ENCODE measurements around the gene ZNRF1.

Gene ZNRF1

GRCh38 chr16:74990832-74991231 lies 8.0 kb upstream of the ZNRF1 start:
- no peak overlapping the region for H3K4me3 ChIP-seq (ENCODE audit: low read depth, low read length)
- in situ Hi-C loops (cut with HindIII; ENCODE audit: low sequenced_read_pairs): no loop called here
- no peak for DNase-seq (ENCODE audit: low read depth)
- TF ChIP-seq CTCF (IDR thresholded peaks at IDR 0.05; ENCODE audit: low read depth, low read length, missing control alignments): no peak

- no peak for DNase-seq (ENCODE audit: low read depth)
- H3K4me3 ChIP-seq (ENCODE audit: low read depth, low read length): no peak overlapping the region
- TF ChIP-seq CTCF (IDR thresholded peaks at IDR 0.05; ENCODE audit: low read depth, low read length, missing control alignments): no peak
- in situ Hi-C loops (cut with HindIII; ENCODE audit: low sequenced_read_pairs): no loop called here
Observed at GRCh38 chr16:74991268-74991592, 7.6 kb upstream of the ZNRF1 start.

- no peak overlapping the region for H3K4me3 ChIP-seq (ENCODE audit: low read depth, low read length)
- DNase-seq (ENCODE audit: low read depth): no peak
- in situ Hi-C loops (cut with HindIII; ENCODE audit: low sequenced_read_pairs): no loop called here
- no peak for TF ChIP-seq CTCF (IDR thresholded peaks at IDR 0.05; ENCODE audit: low read depth, low read length, missing control alignments)
Observed at GRCh38 chr16:74991593-74992403, 7.0 kb upstream of the ZNRF1 start.

DNA sequence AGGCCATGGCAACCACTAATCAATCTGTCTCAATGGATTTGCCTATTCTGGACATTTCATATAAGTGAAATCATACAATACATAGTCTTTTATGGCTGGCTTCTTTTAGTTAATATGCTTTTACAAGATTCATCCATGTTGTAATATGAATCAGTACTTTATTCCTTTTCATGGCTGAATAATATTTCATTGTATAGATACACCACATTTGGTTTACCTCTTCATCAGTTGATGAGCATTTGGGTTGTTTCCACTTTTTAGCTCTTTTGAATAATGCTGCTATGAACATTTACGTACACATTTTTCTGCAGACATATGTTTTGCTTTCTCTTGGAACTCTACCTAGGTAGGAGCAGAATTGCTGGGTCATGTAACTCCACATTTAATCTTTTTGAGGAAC lies 2.8 kb upstream of the ZNRF1 start:
- H3K4me3 ChIP-seq (ENCODE audit: low read depth, low read length): no peak overlapping the region
- DNase-seq (ENCODE audit: low read depth): no peak
- in situ Hi-C loops (cut with HindIII; ENCODE audit: low sequenced_read_pairs): no loop called here
- no peak for TF ChIP-seq CTCF (IDR thresholded peaks at IDR 0.05; ENCODE audit: low read depth, low read length, missing control alignments)

DNA sequence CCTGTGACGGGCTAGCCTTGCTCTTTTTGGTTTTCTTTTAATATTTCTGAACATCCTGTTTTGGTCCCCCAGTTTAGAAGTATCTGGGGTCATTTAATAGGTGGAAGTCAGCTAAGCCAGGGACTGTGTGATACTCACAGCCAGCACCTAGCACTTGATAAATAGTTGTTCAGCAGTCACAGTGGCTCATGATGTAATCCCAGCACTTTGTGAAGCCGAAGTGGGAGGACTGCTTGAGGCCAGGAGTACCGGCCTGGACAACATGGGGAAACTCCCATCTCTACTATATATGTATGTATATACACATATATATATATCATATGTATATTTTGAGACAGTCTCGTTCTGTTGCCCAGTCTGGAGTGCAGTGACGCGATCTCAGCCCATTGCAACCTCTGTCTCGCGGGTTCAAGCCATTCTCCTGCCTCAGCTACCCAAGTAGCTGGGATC lies 1.8 kb upstream of the ZNRF1 start:
- in situ Hi-C loops (cut with HindIII; ENCODE audit: low sequenced_read_pairs): no loop called here
- no peak for DNase-seq (ENCODE audit: low read depth)

DNA sequence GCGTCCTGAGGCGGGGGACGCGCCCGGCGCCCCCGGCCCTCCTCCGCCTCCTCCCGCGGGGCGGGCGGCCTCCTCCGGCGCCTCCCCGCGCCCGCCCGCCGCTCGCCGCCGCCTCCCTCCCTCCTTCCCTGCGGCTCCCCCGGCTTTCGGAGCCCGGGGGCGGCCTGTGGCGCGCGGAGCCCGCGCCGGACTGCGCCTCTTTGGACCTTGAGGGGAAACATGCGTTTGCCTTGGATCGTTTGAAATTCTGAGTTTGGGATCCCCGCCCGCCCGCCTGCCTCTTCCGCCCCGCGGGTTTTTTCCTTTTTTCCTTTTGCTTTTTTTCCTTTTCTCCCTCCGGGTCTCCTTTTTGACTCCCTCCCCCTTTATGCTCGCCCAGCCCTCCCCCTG lies 390 bp downstream of the ZNRF1 start:
- H3K4me3 ChIP-seq (ENCODE audit: low read depth, low read length): peak overlapping the region; percentile 70
- DNase-seq (ENCODE audit: low read depth): no peak
- in situ Hi-C loops (cut with HindIII; ENCODE audit: low sequenced_read_pairs): no loop called here
- TF ChIP-seq CTCF (IDR thresholded peaks at IDR 0.05; ENCODE audit: low read depth, low read length, missing control alignments): no peak

More for the DNA sequence above, 1.8 kb upstream of the ZNRF1 start:
- TF ChIP-seq CTCF (IDR thresholded peaks at IDR 0.05; ENCODE audit: low read depth, low read length, missing control alignments): no peak
- no peak overlapping the region for H3K4me3 ChIP-seq (ENCODE audit: low read depth, low read length)
